GM15510 (cell line): Measurements from ENCODE around the gene CEP85L.

ENCODE experiments used
- POLR2A ChIP-seq: IDR thresholded peaks from 3 replicates; pipeline ENCODE4 v1.6.1; 2011; ENCODE audit warnings: borderline replicate concordance; ENCODE audit not compliant: insufficient read length; ENCODE audit errors: extremely low read depth

The CEP85L gene

GRCh38 chr6:118669561-118669960 is 18.2 kb upstream of the CEP85L start:
- TF ChIP-seq POLR2A = no peak

- TF ChIP-seq POLR2A = no peak
These were observed 17.5 kb upstream of the CEP85L start for GRCh38 chr6:118668761-118669385.

GRCh38 chr6:118667988-118668387 is 16.6 kb upstream of the CEP85L start:
- TF ChIP-seq POLR2A = no peak

DNA sequence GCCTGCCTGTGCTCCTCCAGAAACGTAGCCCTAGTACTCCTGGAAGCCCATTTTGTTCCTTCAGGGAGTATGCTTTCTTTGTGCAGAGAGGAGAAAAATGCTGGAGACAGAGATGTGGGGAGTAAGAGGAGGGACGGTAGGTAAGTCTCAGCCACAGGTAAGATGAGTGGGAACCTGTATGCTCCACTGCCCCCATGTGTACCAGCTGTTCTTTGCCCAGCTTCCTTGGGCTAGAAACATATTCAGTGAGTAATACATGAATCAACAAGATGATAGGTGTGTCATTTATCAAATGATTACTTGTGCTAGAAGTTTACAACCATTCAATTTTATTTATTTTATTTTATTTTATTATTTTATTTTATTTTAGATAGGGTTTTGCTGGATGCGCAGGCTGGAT is 13.6 kb upstream of the CEP85L start:
- TF ChIP-seq POLR2A = no peak

DNA sequence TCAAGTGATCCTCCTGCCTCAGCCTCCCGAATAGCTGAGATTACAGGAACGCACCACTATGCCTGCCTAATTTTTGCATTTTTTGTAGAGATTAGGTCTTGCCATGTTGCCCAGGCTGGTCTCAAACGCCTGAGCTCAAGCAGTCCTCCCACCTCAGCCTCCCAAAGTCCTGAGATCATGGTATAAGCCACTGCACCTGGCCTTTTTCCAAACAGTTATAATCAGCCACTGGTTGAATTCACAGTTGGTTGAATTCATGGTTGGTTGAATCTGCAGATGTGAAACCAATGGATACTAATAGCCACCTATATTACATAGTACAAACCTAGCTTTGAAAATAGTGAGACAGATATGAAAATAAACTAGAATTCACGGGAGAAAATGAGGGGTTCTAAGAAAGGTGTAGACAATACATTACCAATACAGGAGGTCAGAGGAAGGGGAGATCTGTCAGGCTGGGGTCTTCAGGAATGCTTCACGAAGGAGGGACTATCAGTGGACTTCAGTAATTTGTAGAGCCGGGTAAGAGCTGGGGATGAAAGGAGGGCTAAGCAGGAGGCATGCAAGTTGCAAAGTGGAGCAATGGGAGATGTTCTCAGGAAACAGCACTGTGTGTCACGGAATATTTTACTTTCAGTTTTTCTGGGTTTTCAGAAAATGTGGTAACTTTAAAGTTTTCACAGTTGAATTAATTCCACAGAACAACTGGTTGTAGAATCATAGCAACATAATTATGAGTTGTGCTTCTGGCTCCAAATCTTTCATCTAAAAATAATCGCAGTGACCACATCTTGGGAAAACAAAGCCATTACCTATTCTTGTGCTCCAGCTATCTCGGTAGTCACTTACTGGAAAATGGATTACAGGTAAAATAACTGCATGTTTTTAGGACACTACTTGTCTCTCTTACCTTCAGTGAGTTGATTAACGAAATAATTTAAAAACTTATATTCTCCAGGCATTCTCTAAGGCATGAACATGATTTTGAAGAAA is 12.9 kb upstream of the CEP85L start:
- no peak for TF ChIP-seq POLR2A

- TF ChIP-seq POLR2A = no peak
These were observed 10.4 kb upstream of the CEP85L start for GRCh38 chr6:118661831-118662230.

GRCh38 chr6:118660218-118660569 is 8.8 kb upstream of the CEP85L start:
- no peak for TF ChIP-seq POLR2A

DNA sequence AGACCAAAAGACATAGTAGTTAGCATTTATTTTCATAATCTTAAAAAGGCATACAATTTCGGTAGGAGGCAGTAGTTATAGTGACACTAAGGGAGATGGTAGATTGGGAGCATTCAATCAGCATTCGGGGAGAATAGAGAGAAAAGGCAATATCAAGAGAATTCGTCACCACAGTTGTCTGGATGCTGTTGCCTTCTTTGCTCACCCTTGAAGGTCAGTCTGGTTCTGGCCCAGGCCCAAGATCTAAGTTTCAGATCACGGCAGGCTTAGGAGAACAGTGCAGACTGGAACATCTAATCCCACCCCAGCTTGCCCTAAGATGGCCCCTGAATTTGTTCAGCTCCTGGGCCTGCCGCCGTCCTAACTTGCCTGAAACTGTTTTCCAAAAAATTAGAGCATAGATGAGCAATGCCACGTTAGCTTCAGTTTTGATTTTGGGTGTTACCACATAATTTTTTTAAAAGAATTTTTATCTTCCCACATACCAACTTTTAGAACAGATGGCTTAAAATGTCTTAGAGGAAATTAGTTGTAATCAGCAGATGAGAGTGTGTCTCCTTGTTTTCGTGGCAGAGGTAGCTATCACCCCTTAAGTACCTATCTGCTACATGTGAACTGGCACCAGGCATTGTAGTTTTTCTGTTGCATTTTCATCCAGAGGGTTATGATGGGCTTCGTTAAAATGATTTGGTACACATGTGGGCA is 8.3 kb upstream of the CEP85L start:
- TF ChIP-seq POLR2A = no peak

DNA sequence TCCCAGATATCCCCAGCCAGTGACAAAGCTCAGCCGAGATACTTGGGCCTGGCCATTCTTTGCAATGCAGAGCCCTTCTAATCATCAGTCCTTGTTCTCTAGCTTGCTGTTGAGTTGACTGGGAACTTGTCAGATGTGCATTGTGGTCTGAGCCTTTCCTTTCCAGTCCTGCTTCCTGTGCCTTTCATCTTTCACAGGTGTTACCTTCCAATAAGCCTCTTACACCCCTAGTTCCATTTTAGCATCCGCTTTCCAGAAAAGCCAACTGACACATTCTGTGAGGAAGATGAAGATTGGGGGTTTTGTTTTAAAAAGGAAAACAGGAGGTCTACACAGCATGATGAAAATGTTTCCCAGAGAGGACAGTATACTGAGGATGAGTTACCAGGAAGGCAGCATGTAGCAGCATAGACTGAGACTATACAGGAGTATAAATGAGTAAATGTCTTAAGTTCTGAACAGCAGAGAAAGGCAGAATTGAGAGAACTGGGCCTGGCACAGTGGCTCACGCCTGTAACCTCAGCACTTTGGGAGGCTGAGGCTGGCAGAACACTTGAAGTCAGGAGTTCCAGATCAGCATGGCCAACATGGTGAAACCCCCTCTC is 5.6 kb upstream of the CEP85L start:
- TF ChIP-seq POLR2A = no peak

- TF ChIP-seq POLR2A = no peak
These were observed 742 bp upstream of the CEP85L start for GRCh38 chr6:118652051-118652615.

DNA sequence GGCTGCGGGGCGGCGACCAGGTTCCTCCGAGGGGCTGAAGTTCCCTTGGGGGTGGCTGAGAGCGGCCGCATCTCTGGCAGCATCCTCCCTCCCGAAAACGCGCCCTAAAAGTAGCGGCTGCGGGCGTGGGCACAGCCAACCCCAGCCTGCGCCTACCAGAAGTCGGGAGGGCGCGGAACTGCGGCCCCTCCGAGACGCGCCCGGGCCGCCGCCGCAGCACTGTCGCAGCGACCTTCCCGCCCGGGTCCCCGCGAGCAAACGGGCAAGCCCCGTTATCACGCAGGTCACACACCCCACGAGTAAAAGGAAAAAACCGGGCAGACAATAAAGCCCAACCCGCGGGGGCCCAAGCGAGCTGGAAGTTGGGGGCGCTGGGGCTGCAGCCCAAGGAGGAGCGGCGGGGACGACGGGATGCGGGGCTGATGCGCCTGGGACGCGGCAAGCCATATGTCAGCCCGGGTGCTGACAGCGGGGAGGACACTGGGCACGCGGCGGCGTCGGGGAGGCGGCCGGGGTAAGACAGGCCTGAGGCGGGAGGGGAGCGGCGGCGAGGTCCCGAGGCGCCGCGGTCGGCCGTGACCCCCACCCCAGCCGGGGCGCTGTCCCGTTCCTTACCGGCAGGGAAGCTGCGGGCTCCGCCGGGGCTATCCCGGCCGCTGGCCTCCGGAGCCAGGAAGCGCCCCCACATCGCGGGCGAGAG is 659 bp downstream of the CEP85L start:
- TF ChIP-seq POLR2A = no peak

GRCh38 chr6:118649918-118650581 is 1.3 kb downstream of the CEP85L start:
- no peak for TF ChIP-seq POLR2A

- no peak for TF ChIP-seq POLR2A
These were observed 2.4 kb downstream of the CEP85L start for GRCh38 chr6:118648866-118649554.
